ENCODE measurements around the gene WFIKKN1. TPM values are rescaled to one million over a fixed set of nuclear protein-coding genes. Genes with fewer than 3 reads are reported as not detected.

The WFIKKN1 gene
- total RNA-seq, 2 experiments from 2014 or later = 0.47 to 1.2 TPM

- Histone ChIP-seq H3K9me2 (ENCODE audit: insufficient read depth, low read length) (no peaks in the 10 kb centered on the region), H4K20me1 (ENCODE audit: insufficient read depth, low read length) (no peaks in the 10 kb centered on the region), H3K4me3 (ENCODE audit: low read depth, low read length, poor library complexity, severe bottlenecking) (no peak overlapping the region), H3K36me3 (ENCODE audit: insufficient read depth, low read length) (no peaks in the 10 kb centered on the region), H2AFZ (ENCODE audit: low read length) (no peak overlapping the region), H3K4me2 (ENCODE audit: low read length) (no peak overlapping the region), H3K79me2 (ENCODE audit: insufficient read depth, low read depth, low read length) (no peaks in the 10 kb centered on the region), H3K4me1 (ENCODE audit: insufficient read depth, low read length, poor library complexity, severe bottlenecking) (no peaks in the 10 kb centered on the region), H3K27ac (ENCODE audit: low read depth, low read length, poor library complexity, severe bottlenecking) (no peak overlapping the region), H3K9me3 (ENCODE audit: low read length) (no peaks in the 10 kb centered on the region)
- no TSS peak for BruUV-seq (replicated peaks)
- ChIA-PET CTCF (ENCODE audit: unreplicated experiment) (no interaction called here), POLR2A (no interaction called here)
- intact Hi-C loops (cut with micrococcal nuclease; ENCODE audit: unreplicated experiment) = no loop called here
- no peak for DNase-seq (ENCODE audit: low spot score)
- no peak for TF ChIP-seq CTCF (conservative IDR thresholded peaks at IDR 0.05; ENCODE audit: low read length)
- no peak for TF ChIP-seq EZH2phosphoT487 (IDR thresholded peaks at IDR 0.05; ENCODE audit: borderline replicate concordance, low read depth, low read length)
Measured at GRCh38 chr16:620700-621525, 9.9 kb upstream of the WFIKKN1 start.

- no peak overlapping the region for H3K27ac ChIP-seq (ENCODE audit: low read depth, low read length, poor library complexity, severe bottlenecking)
- POLR2A ChIA-PET = no interaction called here
- no peaks in the 10 kb centered on the region for H3K36me3 ChIP-seq (ENCODE audit: insufficient read depth, low read length)
- H3K4me2 ChIP-seq (ENCODE audit: low read length) = no peak overlapping the region
- H3K4me3 ChIP-seq (ENCODE audit: low read depth, low read length, poor library complexity, severe bottlenecking) = no peak overlapping the region
- BruUV-seq (replicated peaks) = no TSS peak
- no peak overlapping the region for H2AFZ ChIP-seq (ENCODE audit: low read length)
- TF ChIP-seq EZH2phosphoT487 (IDR thresholded peaks at IDR 0.05; ENCODE audit: borderline replicate concordance, low read depth, low read length) = no peak
- TF ChIP-seq CTCF (conservative IDR thresholded peaks at IDR 0.05; ENCODE audit: low read length) = no peak
- H3K9me2 ChIP-seq (ENCODE audit: insufficient read depth, low read length) = no peaks in the 10 kb centered on the region
- H3K4me1 ChIP-seq (ENCODE audit: insufficient read depth, low read length, poor library complexity, severe bottlenecking) = no peaks in the 10 kb centered on the region
- H3K9me3 ChIP-seq (ENCODE audit: low read length) = no peaks in the 10 kb centered on the region
- H3K79me2 ChIP-seq (ENCODE audit: insufficient read depth, low read depth, low read length) = no peaks in the 10 kb centered on the region
- CTCF ChIA-PET (ENCODE audit: unreplicated experiment) = no interaction called here
- no peaks in the 10 kb centered on the region for H4K20me1 ChIP-seq (ENCODE audit: insufficient read depth, low read length)
- intact Hi-C loops (cut with micrococcal nuclease; ENCODE audit: unreplicated experiment) = no loop called here
- no peak for DNase-seq (ENCODE audit: low spot score)
Measured at GRCh38 chr16:621526-622105, 9.2 kb upstream of the WFIKKN1 start.

GRCh38 chr16:622920-623280 is 7.9 kb upstream of the WFIKKN1 start:
- CTCF ChIA-PET (ENCODE audit: unreplicated experiment) = no interaction called here
- Histone ChIP-seq H3K36me3 (ENCODE audit: insufficient read depth, low read length) (no peaks in the 10 kb centered on the region), H2AFZ (ENCODE audit: low read length) (no peak overlapping the region), H3K9me3 (ENCODE audit: low read length) (no peaks in the 10 kb centered on the region), H4K20me1 (ENCODE audit: insufficient read depth, low read length) (no peaks in the 10 kb centered on the region), H3K9me2 (ENCODE audit: insufficient read depth, low read length) (no peaks in the 10 kb centered on the region), H3K4me2 (ENCODE audit: low read length) (no peak overlapping the region), H3K4me3 (ENCODE audit: low read depth, low read length, poor library complexity, severe bottlenecking) (no peak overlapping the region), H3K27ac (ENCODE audit: low read depth, low read length, poor library complexity, severe bottlenecking) (no peak overlapping the region), H3K4me1 (ENCODE audit: insufficient read depth, low read length, poor library complexity, severe bottlenecking) (no peaks in the 10 kb centered on the region), H3K79me2 (ENCODE audit: insufficient read depth, low read depth, low read length) (no peaks in the 10 kb centered on the region)
- POLR2A ChIA-PET = no interaction called here
- intact Hi-C loops (cut with micrococcal nuclease; ENCODE audit: unreplicated experiment) = no loop called here
- TF ChIP-seq EZH2phosphoT487 (IDR thresholded peaks at IDR 0.05; ENCODE audit: borderline replicate concordance, low read depth, low read length) (no peak), CTCF (conservative IDR thresholded peaks at IDR 0.05; ENCODE audit: low read length) (no peak)
- no TSS peak for BruUV-seq (replicated peaks)
- no peak for DNase-seq (ENCODE audit: low spot score)
